ENCODE measurements around the gene SRP72. TPM values are rescaled to one million over a fixed set of nuclear protein-coding genes. Genes with fewer than 3 reads are reported as not detected.

The SRP72 gene
- total and polyA plus RNA-seq, 2 donors (not counting 1 experiment from before 2014, with no cell fraction given): 51.9 to 111 TPM

GRCh38 chr4:56532239-56532638 lies 64.8 kb downstream of the SRP72 start:
- no peak for ATAC-seq (ENCODE audit: low read depth)
- Mint-ChIP-seq H3K4me1 (peaks cover 4% of the 10 kb centered on the region), H3K27me3 (peaks cover 15% of the 10 kb centered on the region), H3K27ac (no peak overlapping the region), H3K4me3 (no peak overlapping the region), H3K9me3 (ENCODE audit: insufficient read depth) (no peaks in the 10 kb centered on the region)
- TF ChIP-seq EZH2 (IDR thresholded peaks at IDR 0.05; ENCODE audit: borderline replicate concordance, insufficient read depth, low read depth, low read length, poor library complexity, severe bottlenecking) (no peak), CTCF (IDR thresholded peaks at IDR 0.05) (no peak)
- Histone ChIP-seq H3K79me2 (ENCODE audit: control insufficient read depth, insufficient read depth, low read length) (no peaks in the 10 kb centered on the region), H3K27me3 (replicated peaks in 1 of 4; ENCODE audit: control extremely low read depth in 1 of 4, control insufficient read depth in 3 of 4, insufficient read depth in 4 of 4, low read length in 3 of 4) (peaks cover 0 to 39% (median 21%) of the 10 kb centered on the region in 4 experiments), H3K9me3 (ENCODE audit: control extremely low read depth in 1 of 3, control insufficient read depth in 2 of 3, insufficient read depth in 1 of 3, low read length in 2 of 3) (no peaks in the 10 kb centered on the region), H3K4me3 (ENCODE audit: control extremely low read depth in 1 of 5, extremely low read depth in 1 of 5, insufficient read depth in 1 of 5, low read depth in 2 of 5, low read length in 4 of 5) (no peak overlapping the region), H3K4me2 (replicated peaks; ENCODE audit: low read depth, low read length, poor library complexity, severe bottlenecking) (no peak overlapping the region), H2AFZ (ENCODE audit: insufficient read depth, low read depth, low read length, poor library complexity, severe bottlenecking) (no peak overlapping the region), H3K9ac (ENCODE audit: low read length) (no peak overlapping the region), H4K20me1 (ENCODE audit: control insufficient read depth, insufficient read depth, low read length, poor library complexity, severe bottlenecking) (no peaks in the 10 kb centered on the region), H3K27ac (ENCODE audit: low read length in 2 of 2) (no peak overlapping the region), H3K36me3 (replicated peaks in 1 of 2; ENCODE audit: control extremely low read depth in 1 of 2, control insufficient read depth in 1 of 2, extremely low read depth in 1 of 2, insufficient read depth in 2 of 2, low read length in 1 of 2) (no peaks in the 10 kb centered on the region), H3K4me1 (ENCODE audit: control insufficient read depth in 2 of 2, insufficient read depth in 2 of 2, low read length in 2 of 2) (peaks cover 7 to 12% of the 10 kb centered on the region in 2 donors)
- intact Hi-C loops (cut with micrococcal nuclease): loop anchor here (5.0 kb wide), 1 partner anchor 145 kb away; the partner anchor contains the start of gene AASDH
- ChIA-PET CTCF (interaction anchor here (2.0 kb wide), 1 partner anchor 12 kb away, joined by 6 read pairs; no protein-coding TSS in a partner anchor), POLR2A (no interaction called here)
- DNase-seq: no peak
- 100% methylated on average over 1 of the region's 2 CpGs for WGBS (ENCODE audit: insufficient coverage)

- Mint-ChIP-seq H3K4me3 (no peak overlapping the region), H3K27me3 (peaks cover 18% of the 10 kb centered on the region), H3K9me3 (ENCODE audit: insufficient read depth) (no peaks in the 10 kb centered on the region), H3K4me1 (no peaks in the 10 kb centered on the region), H3K27ac (no peak overlapping the region)
- Histone ChIP-seq H3K9me3 (ENCODE audit: control extremely low read depth in 1 of 3, control insufficient read depth in 2 of 3, insufficient read depth in 1 of 3, low read length in 2 of 3) (no peaks in the 10 kb centered on the region), H3K27me3 (replicated peaks in 1 of 4; ENCODE audit: control extremely low read depth in 1 of 4, control insufficient read depth in 3 of 4, insufficient read depth in 4 of 4, low read length in 3 of 4) (peaks cover 0 to 35% (median 19%) of the 10 kb centered on the region in 4 experiments), H3K9ac (ENCODE audit: low read length) (no peak overlapping the region), H3K36me3 (replicated peaks in 1 of 2; ENCODE audit: control extremely low read depth in 1 of 2, control insufficient read depth in 1 of 2, extremely low read depth in 1 of 2, insufficient read depth in 2 of 2, low read length in 1 of 2) (no peaks in the 10 kb centered on the region), H2AFZ (ENCODE audit: insufficient read depth, low read depth, low read length, poor library complexity, severe bottlenecking) (no peak overlapping the region), H3K79me2 (ENCODE audit: control insufficient read depth, insufficient read depth, low read length) (no peaks in the 10 kb centered on the region), H3K27ac (ENCODE audit: low read length in 2 of 2) (no peak overlapping the region), H3K4me2 (replicated peaks; ENCODE audit: low read depth, low read length, poor library complexity, severe bottlenecking) (no peak overlapping the region), H3K4me3 (ENCODE audit: control extremely low read depth in 1 of 5, extremely low read depth in 1 of 5, insufficient read depth in 1 of 5, low read depth in 2 of 5, low read length in 4 of 5) (no peak overlapping the region), H4K20me1 (ENCODE audit: control insufficient read depth, insufficient read depth, low read length, poor library complexity, severe bottlenecking) (no peaks in the 10 kb centered on the region), H3K4me1 (ENCODE audit: control insufficient read depth in 2 of 2, insufficient read depth in 2 of 2, low read length in 2 of 2) (peaks cover 3 to 4% of the 10 kb centered on the region in 2 donors)
- 99% methylated on average over 7 of the region's 7 CpGs for WGBS (ENCODE audit: insufficient coverage)
- TF ChIP-seq EZH2 (IDR thresholded peaks at IDR 0.05; ENCODE audit: borderline replicate concordance, insufficient read depth, low read depth, low read length, poor library complexity, severe bottlenecking) (no peak), CTCF (IDR thresholded peaks at IDR 0.05) (no peak)
- DNase-seq (no peak), ATAC-seq (ENCODE audit: low read depth) (no peak)
- intact Hi-C loops (cut with micrococcal nuclease): no loop called here
- CTCF ChIA-PET: interaction anchor here (0.5 kb wide), 1 partner anchor 184 kb away, joined by 3 read pairs; no protein-coding TSS in a partner anchor
- POLR2A ChIA-PET: no interaction called here
Measured at GRCh38 chr4:56535915-56536314, 68.5 kb downstream of the SRP72 start.
